Measurements from ENCODE around the gene IDH1.

IDH1 gene

GRCh38 chr2:208204166-208204565 lies 50.7 kb downstream of the IDH1 start:
- ChIA-PET CTCF (interaction anchor here (0.6 kb wide), 1 partner anchor 52 kb away, joined by 3 read pairs; no protein-coding TSS in a partner anchor), POLR2A (no interaction called here)
- TF ChIP-seq SP1 (IDR thresholded peaks at IDR 0.05), result no peak
- no peak for TF ChIP-seq L3MBTL2 (conservative IDR thresholded peaks at IDR 0.05)
- TF ChIP-seq ELF4 (IDR thresholded peaks at IDR 0.05), result no peak
- no peak for TF ChIP-seq BHLHE40 (IDR thresholded peaks at IDR 0.05; ENCODE audit: borderline replicate concordance)
- no peak for TF ChIP-seq PKNOX1 (IDR thresholded peaks at IDR 0.05)
- TF ChIP-seq CTBP1 (IDR thresholded peaks at IDR 0.05; ENCODE audit: borderline replicate concordance), result no peak
- no peak for TF ChIP-seq FOXM1 (IDR thresholded peaks at IDR 0.05; ENCODE audit: borderline replicate concordance)
- no peak for TF ChIP-seq ARNT (IDR thresholded peaks at IDR 0.05)
- TF ChIP-seq FOXA1 (IDR thresholded peaks at IDR 0.05), result no peak
- TF ChIP-seq SUZ12 (IDR thresholded peaks at IDR 0.05), result no peak
- TF ChIP-seq LEF1 (IDR thresholded peaks at IDR 0.05; ENCODE audit: borderline replicate concordance), result no peak
- TF ChIP-seq TARDBP (IDR thresholded peaks at IDR 0.05), result no peak
- no peak for DNase-seq (ENCODE audit: extremely low spot score)

GRCh38 chr2:208195531-208195930 lies 59.3 kb downstream of the IDH1 start:
- no peak for TF ChIP-seq ZNF384 (IDR thresholded peaks at IDR 0.05)
- ChIA-PET CTCF (no interaction called here), POLR2A (no interaction called here)
- DNase-seq (ENCODE audit: extremely low spot score), result no peak

- ChIA-PET CTCF (no interaction called here), POLR2A (interaction anchor here (0.6 kb wide), 1 partner anchor 18 kb away, joined by 3 read pairs; no protein-coding TSS in a partner anchor)
- no peak for DNase-seq (ENCODE audit: extremely low spot score)
- TF ChIP-seq ELF4 (IDR thresholded peaks at IDR 0.05) (no peak), NFRKB (IDR thresholded peaks at IDR 0.05) (no peak), TARDBP (IDR thresholded peaks at IDR 0.05) (no peak), CTBP1 (IDR thresholded peaks at IDR 0.05; ENCODE audit: borderline replicate concordance) (no peak)
These were observed 62.1 kb downstream of the IDH1 start for GRCh38 chr2:208192611-208193236.

- TF ChIP-seq CTBP1 (IDR thresholded peaks at IDR 0.05; ENCODE audit: borderline replicate concordance), result no peak
- no peak for TF ChIP-seq SP1 (IDR thresholded peaks at IDR 0.05)
- TF ChIP-seq SUZ12 (IDR thresholded peaks at IDR 0.05), result no peak
- no peak for TF ChIP-seq ZNF384 (IDR thresholded peaks at IDR 0.05)
- TF ChIP-seq FOXM1 (IDR thresholded peaks at IDR 0.05; ENCODE audit: borderline replicate concordance), result no peak
- no peak for TF ChIP-seq BHLHE40 (IDR thresholded peaks at IDR 0.05; ENCODE audit: borderline replicate concordance)
- no peak for TF ChIP-seq FOXA1 (IDR thresholded peaks at IDR 0.05)
- ChIA-PET CTCF (no interaction called here), POLR2A (no interaction called here)
- no peak for DNase-seq (ENCODE audit: extremely low spot score)
These were observed 64.9 kb downstream of the IDH1 start, which contains the start of gene C2orf80 for GRCh38 chr2:208189810-208190503. TSS of gene C2orf80 (minus strand) at chr2:208190030. CDS start at chr2:208186986, 3,044 bp downstream.

- CTCF ChIA-PET, result no interaction called here
- POLR2A ChIA-PET, result no interaction called here
- no peak for DNase-seq (ENCODE audit: extremely low spot score)
- TF ChIP-seq LEF1 (IDR thresholded peaks at IDR 0.05; ENCODE audit: borderline replicate concordance), result no peak
- TF ChIP-seq SUZ12 (IDR thresholded peaks at IDR 0.05), result no peak
- TF ChIP-seq NFRKB (IDR thresholded peaks at IDR 0.05), result no peak
- TF ChIP-seq PKNOX1 (IDR thresholded peaks at IDR 0.05), result no peak
- TF ChIP-seq ELF4 (IDR thresholded peaks at IDR 0.05), result no peak
- TF ChIP-seq FOXK2 (IDR thresholded peaks at IDR 0.05), result no peak
- TF ChIP-seq SP1 (IDR thresholded peaks at IDR 0.05), result no peak
- TF ChIP-seq HDGF (IDR thresholded peaks at IDR 0.05; ENCODE audit: borderline replicate concordance), result no peak
These were observed 65.6 kb downstream of the IDH1 start for GRCh38 chr2:208189069-208189809.

GRCh38 chr2:208186893-208187292 lies 68.0 kb downstream of the IDH1 start:
- no peak for DNase-seq (ENCODE audit: extremely low spot score)
- POLR2A ChIA-PET, result no interaction called here

More at GRCh38 chr2:208186893-208187292, 68.0 kb downstream of the IDH1 start:
- CTCF ChIA-PET, result no interaction called here
- TF ChIP-seq L3MBTL2 (conservative IDR thresholded peaks at IDR 0.05) (no peak), BHLHE40 (IDR thresholded peaks at IDR 0.05; ENCODE audit: borderline replicate concordance) (no peak), ELF4 (IDR thresholded peaks at IDR 0.05) (no peak), ARNT (IDR thresholded peaks at IDR 0.05) (no peak), FOXM1 (IDR thresholded peaks at IDR 0.05; ENCODE audit: borderline replicate concordance) (no peak), SUZ12 (IDR thresholded peaks at IDR 0.05) (no peak), CTBP1 (IDR thresholded peaks at IDR 0.05; ENCODE audit: borderline replicate concordance) (no peak), ZNF384 (IDR thresholded peaks at IDR 0.05) (no peak), FOXK2 (IDR thresholded peaks at IDR 0.05) (no peak), LEF1 (IDR thresholded peaks at IDR 0.05; ENCODE audit: borderline replicate concordance) (no peak), HDGF (IDR thresholded peaks at IDR 0.05; ENCODE audit: borderline replicate concordance) (no peak), SP1 (IDR thresholded peaks at IDR 0.05) (no peak), NFRKB (IDR thresholded peaks at IDR 0.05) (no peak), TARDBP (IDR thresholded peaks at IDR 0.05) (no peak), FOXA1 (IDR thresholded peaks at IDR 0.05) (no peak), PKNOX1 (IDR thresholded peaks at IDR 0.05) (no peak)
